ENCODE data around the gene PLD4.
"Not testable (repeated sequence)": the region's sequence is repeated elsewhere in the genome, so short reads cannot be mapped to it uniquely, and the experiment has no call there.

PLD4 gene

GRCh38 chr14:104942586-104942985, 17.9 kb downstream of the PLD4 start:
- no peak for DNase-seq

GRCh38 chr14:104943216-104944015, 18.7 kb downstream of the PLD4 start:
- not testable (repeated sequence) for DNase-seq

- not testable (repeated sequence) for DNase-seq
These were observed 19.3 kb downstream of the PLD4 start for GRCh38 chr14:104944016-104944308.

GRCh38 chr14:104944436-104945205, 19.9 kb downstream of the PLD4 start:
- DNase-seq = not testable (repeated sequence)

- not testable (repeated sequence) for DNase-seq
These were observed 20.6 kb downstream of the PLD4 start for GRCh38 chr14:104945266-104945665.

GRCh38 chr14:104945986-104946965, 21.6 kb downstream of the PLD4 start:
- not testable (repeated sequence) for DNase-seq

- DNase-seq = not testable (repeated sequence)
These were observed 22.5 kb downstream of the PLD4 start for GRCh38 chr14:104947201-104947600.

GRCh38 chr14:104947881-104948735, 23.4 kb downstream of the PLD4 start:
- DNase-seq = not testable (repeated sequence)

- DNase-seq = no peak
These were observed 24.0 kb downstream of the PLD4 start for GRCh38 chr14:104948736-104949031.

GRCh38 chr14:104949406-104949955, 24.8 kb downstream of the PLD4 start:
- not testable (repeated sequence) for DNase-seq

- DNase-seq = no peak
These were observed 25.3 kb downstream of the PLD4 start for GRCh38 chr14:104950021-104950420.

GRCh38 chr14:104950701-104951100, 26.0 kb downstream of the PLD4 start:
- not testable (repeated sequence) for DNase-seq

GRCh38 chr14:104951863-104952657, 27.4 kb downstream of the PLD4 start:
- DNase-seq = not testable (repeated sequence)

- no peak for DNase-seq
These were observed 28.4 kb downstream of the PLD4 start for GRCh38 chr14:104953097-104953496.

- no peak for DNase-seq
These were observed 29.4 kb downstream of the PLD4 start for GRCh38 chr14:104953896-104954656.

- no peak for DNase-seq
These were observed 30.2 kb downstream of the PLD4 start for GRCh38 chr14:104954746-104955395.

GRCh38 chr14:104955396-104955770, 30.7 kb downstream of the PLD4 start:
- DNase-seq = no peak

GRCh38 chr14:104956290-104956890, 31.7 kb downstream of the PLD4 start:
- no peak for DNase-seq
